Measurements from ENCODE around the gene MYH3.

Gene MYH3

DNA sequence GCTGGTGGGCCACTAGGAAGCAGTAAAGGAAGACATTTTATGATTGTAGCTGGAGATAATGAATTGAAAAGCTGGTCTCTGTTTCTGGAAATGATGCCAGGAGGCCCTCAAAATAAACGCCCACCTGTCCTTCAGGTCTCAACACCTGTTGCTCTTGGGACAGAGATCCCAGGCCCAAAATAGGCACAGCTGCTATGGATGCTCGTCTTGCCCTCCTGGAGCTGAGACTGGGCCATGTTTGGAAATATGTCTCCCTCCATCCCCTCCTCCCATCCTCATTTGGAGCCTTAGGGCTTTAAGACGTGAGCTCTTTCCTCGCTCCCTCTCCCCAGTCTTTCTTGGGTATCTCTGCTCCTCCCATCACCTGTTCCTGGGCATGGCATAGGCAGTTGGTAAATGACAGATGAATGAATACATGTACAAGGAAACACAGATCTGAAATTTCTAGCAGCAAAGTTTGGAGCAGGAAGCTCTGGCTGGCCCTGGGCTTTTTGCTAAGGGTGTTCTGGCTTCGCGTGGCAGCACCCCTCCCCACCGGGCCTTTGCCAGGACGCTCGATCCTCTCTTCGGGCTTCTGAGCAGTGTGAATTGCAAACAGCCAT is 33.3 kb downstream of the MYH3 start:
- TF ChIP-seq, protein P1, sequence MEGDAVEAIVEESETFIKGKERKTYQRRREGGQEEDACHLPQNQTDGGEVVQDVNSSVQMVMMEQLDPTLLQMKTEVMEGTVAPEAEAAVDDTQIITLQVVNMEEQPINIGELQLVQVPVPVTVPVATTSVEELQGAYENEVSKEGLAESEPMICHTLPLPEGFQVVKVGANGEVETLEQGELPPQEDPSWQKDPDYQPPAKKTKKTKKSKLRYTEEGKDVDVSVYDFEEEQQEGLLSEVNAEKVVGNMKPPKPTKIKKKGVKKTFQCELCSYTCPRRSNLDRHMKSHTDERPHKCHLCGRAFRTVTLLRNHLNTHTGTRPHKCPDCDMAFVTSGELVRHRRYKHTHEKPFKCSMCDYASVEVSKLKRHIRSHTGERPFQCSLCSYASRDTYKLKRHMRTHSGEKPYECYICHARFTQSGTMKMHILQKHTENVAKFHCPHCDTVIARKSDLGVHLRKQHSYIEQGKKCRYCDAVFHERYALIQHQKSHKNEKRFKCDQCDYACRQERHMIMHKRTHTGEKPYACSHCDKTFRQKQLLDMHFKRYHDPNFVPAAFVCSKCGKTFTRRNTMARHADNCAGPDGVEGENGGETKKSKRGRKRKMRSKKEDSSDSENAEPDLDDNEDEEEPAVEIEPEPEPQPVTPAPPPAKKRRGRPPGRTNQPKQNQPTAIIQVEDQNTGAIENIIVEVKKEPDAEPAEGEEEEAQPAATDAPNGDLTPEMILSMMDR (conservative IDR thresholded peaks at IDR 0.05; ENCODE audit: low read depth, low read length) = no peak
- no peak overlapping the region for H3K4me3 ChIP-seq (ENCODE audit: low read length)
- DNase-seq (ENCODE audit: low read depth) = no peak

DNA sequence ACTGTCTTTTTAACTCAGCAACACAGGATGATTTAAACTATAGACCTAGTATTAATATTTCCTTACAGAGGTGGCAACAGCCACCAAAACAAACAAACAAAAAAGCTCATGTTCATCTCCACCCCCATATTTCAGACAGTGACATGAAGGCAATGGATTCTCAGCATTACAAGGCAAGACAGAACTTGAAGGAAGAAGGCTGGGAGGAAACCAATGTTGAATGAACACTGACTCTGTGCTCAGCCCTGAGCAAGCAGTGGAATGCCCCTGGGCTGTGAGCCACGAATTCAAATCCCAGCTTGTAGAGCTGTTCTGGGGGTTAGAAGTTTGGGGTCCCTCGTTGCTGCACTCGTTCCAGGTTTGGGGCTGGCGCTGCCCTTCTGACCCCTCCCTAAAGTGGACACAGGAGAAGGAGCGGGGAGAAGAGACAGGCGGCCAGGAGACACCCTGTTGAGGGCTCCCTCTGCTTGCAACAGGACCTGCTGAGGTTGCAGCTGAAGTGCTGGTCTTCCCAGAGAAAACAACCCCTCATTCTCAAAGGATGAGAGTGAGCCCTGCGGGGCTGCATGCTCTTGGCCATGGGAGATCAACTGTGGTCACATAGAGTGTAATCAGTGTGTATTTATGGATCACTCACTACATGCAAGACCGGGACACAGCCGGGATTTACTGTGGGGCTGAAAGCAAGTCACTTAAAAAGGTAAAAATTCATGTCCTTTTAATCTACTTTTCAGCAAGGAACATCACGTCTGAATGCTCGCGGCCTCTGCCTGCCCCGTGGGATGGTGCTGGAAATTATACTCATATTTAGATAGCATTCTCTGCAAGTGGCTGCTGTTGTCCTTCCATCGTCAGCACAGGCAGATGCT is 34.3 kb downstream of the MYH3 start:
- H3K4me3 ChIP-seq (ENCODE audit: low read length) = no peak overlapping the region
- DNase-seq (ENCODE audit: low read depth) = no peak
- TF ChIP-seq, protein P1 (conservative IDR thresholded peaks at IDR 0.05; ENCODE audit: low read depth, low read length) = no peak

DNA sequence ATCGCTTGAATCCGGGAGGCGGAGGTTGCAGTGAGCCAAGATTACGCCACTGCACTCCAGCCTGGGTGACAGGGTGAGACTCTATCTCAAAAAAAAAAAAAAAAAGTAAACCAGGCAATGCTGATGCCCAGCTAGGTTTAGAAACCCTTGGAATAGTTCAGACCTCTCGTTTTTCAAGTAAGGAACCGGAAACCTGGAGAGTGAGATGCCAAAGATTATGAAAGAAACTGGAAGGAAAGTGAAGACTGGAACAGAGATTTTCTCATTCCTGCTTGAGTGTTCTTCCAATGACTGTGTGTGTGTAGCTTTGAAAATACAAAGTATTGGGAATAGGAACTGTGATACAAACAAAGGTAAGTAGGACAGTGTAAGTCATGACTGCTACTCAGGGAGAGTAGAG is 35.7 kb downstream of the MYH3 start:
- H3K4me3 ChIP-seq (ENCODE audit: low read length) = no peak overlapping the region
- DNase-seq (ENCODE audit: low read depth) = no peak
- TF ChIP-seq, protein P1 (conservative IDR thresholded peaks at IDR 0.05; ENCODE audit: low read depth, low read length) = no peak

DNA sequence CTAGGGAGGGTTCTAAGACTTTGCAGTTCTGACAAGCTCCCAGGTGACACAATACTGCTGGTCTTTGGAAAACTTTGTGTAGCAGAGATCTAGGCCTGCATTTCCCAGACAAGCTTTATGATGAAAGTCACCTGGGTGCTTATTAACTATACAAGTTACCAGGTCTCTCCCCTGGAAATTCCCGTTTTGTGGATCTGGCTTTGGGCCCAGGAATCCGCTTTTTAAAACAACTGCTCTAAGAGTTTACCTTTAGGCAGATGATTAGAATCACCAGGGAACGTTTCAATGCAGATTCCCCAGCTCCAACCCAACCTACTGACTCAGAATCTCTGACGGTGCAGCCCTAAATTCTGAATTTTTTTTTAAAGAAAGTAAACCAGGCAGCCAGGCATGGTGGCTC is 36.3 kb downstream of the MYH3 start:
- no peak for DNase-seq (ENCODE audit: low read depth)
- TF ChIP-seq, protein P1 (conservative IDR thresholded peaks at IDR 0.05; ENCODE audit: low read depth, low read length) = no peak
- no peak overlapping the region for H3K4me3 ChIP-seq (ENCODE audit: low read length)

DNA sequence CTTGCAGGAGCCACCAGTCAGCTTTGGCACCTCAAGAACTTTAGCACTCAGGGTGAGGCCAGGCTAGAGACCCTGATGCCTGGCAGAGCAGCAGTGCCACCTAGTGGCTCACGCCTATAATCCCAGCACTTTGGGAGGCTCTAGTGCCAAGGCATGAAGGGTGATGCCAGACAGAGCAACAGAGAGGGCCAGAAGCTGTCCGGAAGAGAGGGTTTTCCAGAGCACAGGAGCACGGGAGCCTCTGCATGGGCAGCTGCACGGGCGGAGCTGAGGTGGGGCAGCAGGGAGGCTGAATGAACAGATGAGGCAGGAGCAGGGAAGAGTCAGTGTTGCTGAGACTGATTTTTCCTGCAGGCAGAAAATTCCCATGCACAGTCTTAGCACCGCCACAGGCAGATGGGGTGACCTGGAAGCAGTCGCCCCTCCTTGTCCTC is 38.9 kb downstream of the MYH3 start:
- TF ChIP-seq, protein P1 (conservative IDR thresholded peaks at IDR 0.05; ENCODE audit: low read depth, low read length) = peak; percentile 97
- no peak for DNase-seq (ENCODE audit: low read depth)

DNA sequence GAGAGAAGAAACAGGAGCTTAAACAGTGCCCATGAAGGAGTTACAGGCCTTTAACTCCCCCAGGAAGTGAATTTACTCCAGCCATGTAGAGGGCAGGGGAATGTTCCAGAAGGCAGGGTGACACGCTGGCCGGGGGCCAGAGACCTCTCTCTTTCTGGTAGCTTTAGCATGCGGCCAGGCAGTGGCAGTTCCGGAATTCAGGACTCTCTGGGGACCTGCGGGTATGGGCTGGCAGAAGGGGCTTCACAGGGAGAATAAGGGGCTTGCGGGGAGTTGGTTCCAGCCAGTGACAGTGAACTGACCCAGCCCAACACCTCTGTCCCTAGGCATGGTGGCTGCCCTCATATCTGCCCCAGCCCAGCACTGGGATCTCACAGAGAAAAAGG is 40.0 kb downstream of the MYH3 start:
- no peak for DNase-seq (ENCODE audit: low read depth)
- TF ChIP-seq, protein P1 (conservative IDR thresholded peaks at IDR 0.05; ENCODE audit: low read depth, low read length) = no peak
- no peak overlapping the region for H3K4me3 ChIP-seq (ENCODE audit: low read length)

More for the DNA sequence above, 38.9 kb downstream of the MYH3 start:
- H3K4me3 ChIP-seq (ENCODE audit: low read length) = no peak overlapping the region

Data from retinal pigment epithelial cell (primary cell).